Panc1 (cell line): ENCODE measurements around the gene ANKRD34A. TPM values are rescaled to one million over a fixed set of nuclear protein-coding genes. Genes with fewer than 3 reads are reported as not detected.

Experiments
- ATAC-seq: fragments of 200-7000 bp; cut with Tn5 transposase; 2 replicates; pipeline ENCODE4 v1.9.1; 2020; ENCODE audit warnings: mild to moderate bottlenecking, moderate library complexity
- BruUV-seq: library from RNA; stranded (reverse); fragments of 400-500 nt; replicated peaks from 2 replicates; lab custom pipeline; 2021; lab: Mats Ljungman, UMichigan
- CTCF ChIA-PET: fragments of 300-600 bp; sonication (Branson Sonifier 250); formaldehyde crosslinking; loops from one replicate; lab custom pipeline; 2022; ENCODE audit warnings: antibody characterized with exemption; lab: Charles Lee
- POLR2A ChIA-PET: fragments of 300-600 bp; sonication (Branson Sonifier 250); formaldehyde crosslinking; loops from one replicate; lab custom pipeline; 2022; ENCODE audit warnings: antibody characterized with exemption; lab: Charles Lee
- DNase-seq: peaks from one replicate; pipeline ENCODE4 v3.0.0-alpha.2; 2010; ENCODE audit warnings: low read depth, low spot score
- H3K27ac ChIP-seq: 2 replicates; pipeline ENCODE4 v1.5.1; 2011; ENCODE audit warnings: mild to moderate bottlenecking, low read length, inconsistent platforms
- H3K27me3 ChIP-seq: fragments of 200-500 bp; sonication (Bioruptor generic); 2 replicates; pipeline ENCODE4 v1.6.0; 2014; ENCODE audit warnings: low read length, inconsistent platforms; ENCODE audit not compliant: control insufficient read depth, insufficient read depth
- H3K36me3 ChIP-seq: fragments of 200-500 bp; sonication (Bioruptor generic); 2 replicates; pipeline ENCODE4 v1.5.1; 2014; ENCODE audit warnings: inconsistent platforms, mild to moderate bottlenecking, low read length, moderate library complexity; ENCODE audit not compliant: control insufficient read depth, insufficient read depth
- H3K4me1 ChIP-seq: 2 replicates; pipeline ENCODE4 v1.5.1; 2011; ENCODE audit warnings: inconsistent platforms, mild to moderate bottlenecking, low read length, moderate library complexity; ENCODE audit not compliant: control insufficient read depth, insufficient read depth
- H3K4me3 ChIP-seq, 2 experiments: 2 replicates each; pipeline ENCODE4 v1.5.1; 2011 to 2012; ENCODE audit warnings: low read depth in 2 of 2, low read length in 2 of 2, mild to moderate bottlenecking in 2 of 2, inconsistent platforms in 1 of 2, moderate library complexity in 1 of 2
- H3K9me3 ChIP-seq: fragments of 200-500 bp; sonication (Bioruptor generic); 2 replicates; pipeline ENCODE4 v1.5.1; 2014; ENCODE audit warnings: low read depth, mild to moderate bottlenecking, inconsistent platforms, low read length, moderate library complexity; ENCODE audit not compliant: control insufficient read depth, insufficient read depth
- CTCF ChIP-seq: fragments of 450-650 bp; IDR thresholded peaks from 2 replicates; pipeline ENCODE4 v1.5.1; 2017; ENCODE audit warnings: mild to moderate bottlenecking
- POLR2AphosphoS5 ChIP-seq: IDR thresholded peaks from 2 replicates; pipeline ENCODE4 v1.6.1; 2012; ENCODE audit warnings: mild to moderate bottlenecking, low read depth, low read length, moderate library complexity
- REST ChIP-seq, 2 experiments: IDR thresholded peaks; 2 replicates each; pipeline ENCODE4 v1.6.1; 2011 to 2012; ENCODE audit warnings: low read depth in 2 of 2, control low read depth in 1 of 2, low read length in 1 of 2, mild to moderate bottlenecking in 1 of 2, moderate library complexity in 1 of 2; ENCODE audit not compliant: insufficient read depth in 1 of 2
- SIN3A ChIP-seq: IDR thresholded peaks from 2 replicates; pipeline ENCODE4 v1.6.1; 2012; ENCODE audit warnings: low read depth, mild to moderate bottlenecking, low read length, moderate library complexity, borderline replicate concordance; ENCODE audit not compliant: insufficient read depth
- TCF7L2 ChIP-seq: IDR thresholded peaks from 2 replicates; pipeline ENCODE4 v1.6.1; 2011; ENCODE audit warnings: mild to moderate bottlenecking, low read depth, low read length, inconsistent platforms
- in situ Hi-C: cut with HindIII; loops from 2 replicates; pipeline ENCODE4 v1.10.0; 2016; ENCODE audit warnings: low sequenced_read_pairs, low pct_unique_long_range_greater_than_20kb
- intact Hi-C: fragments of 100-400 bp; cut with micrococcal nuclease; formaldehyde crosslinking; loops from one replicate; pipeline ENCODE4 v1.10.0; 2022; ENCODE audit not compliant: unreplicated experiment
- total RNA-seq: library from RNA; stranded (reverse); gene quantifications from one replicate; pipeline ENCODE4 v1.2.1, GENCODE V29; 2021; ENCODE audit not compliant: unreplicated experiment

The ANKRD34A gene
- total RNA-seq, 1 experiment from 2014 or later = 1.4 TPM

- H3K27ac ChIP-seq = peak overlapping the region; percentile 83
These were observed 2.8 kb downstream of the ANKRD34A start for GRCh38 chr1:145961425-145962156.

GRCh38 chr1:145961109-145961424 lies 3.3 kb downstream of the ANKRD34A start:
- peaks cover 40% of the 10 kb centered on the region for H3K4me1 ChIP-seq
- BruUV-seq = no TSS peak
- H3K4me3 ChIP-seq = peak overlapping the region; percentile 76 to 92
- in situ Hi-C loops = no loop called here
- intact Hi-C loops = loop anchor here (5.0 kb wide), 1 partner anchor 69 kb away; no protein-coding TSS in a partner anchor
- H3K9me3 ChIP-seq = no peaks in the 10 kb centered on the region
- no peak for ATAC-seq
- no peaks in the 10 kb centered on the region for H3K36me3 ChIP-seq
- ChIA-PET CTCF (no interaction called here), POLR2A (no interaction called here)
- TF ChIP-seq POLR2AphosphoS5 (no peak), REST (IDR thresholded peaks at IDR 0.05; ENCODE audit: insufficient read depth in 1 of 2, low read depth in 2 of 2, low read length in 1 of 2) (no peak), SIN3A (no peak), CTCF (no peak), TCF7L2 (no peak)
- no peaks in the 10 kb centered on the region for H3K27me3 ChIP-seq
- DNase-seq = no peak
- peak overlapping the region; percentile 83 for H3K27ac ChIP-seq

More at GRCh38 chr1:145961425-145962156, 2.8 kb downstream of the ANKRD34A start:
- peak overlapping the region; percentile 76 to 92 for H3K4me3 ChIP-seq
- no peaks in the 10 kb centered on the region for H3K36me3 ChIP-seq
- H3K9me3 ChIP-seq = no peaks in the 10 kb centered on the region
- no peak for ATAC-seq
- no peak for DNase-seq
- in situ Hi-C loops = no loop called here
- no peaks in the 10 kb centered on the region for H3K27me3 ChIP-seq
- H3K4me1 ChIP-seq = peaks cover 35% of the 10 kb centered on the region
- TF ChIP-seq REST (IDR thresholded peaks at IDR 0.05; ENCODE audit: insufficient read depth in 1 of 2, low read depth in 2 of 2, low read length in 1 of 2) = no peak
- TF ChIP-seq SIN3A = 0 out of 2 replicates have a peak, but pooled peaks have one; percentile 24
- BruUV-seq = no TSS peak
- CTCF ChIA-PET = no interaction called here
- intact Hi-C loops = loop anchor here (5.0 kb wide), 1 partner anchor 69 kb away; no protein-coding TSS in a partner anchor
- POLR2A ChIA-PET = interaction anchor here (1.2 kb wide), 1 partner anchor 34 kb away, joined by 8 read pairs; the partner anchor contains the start of gene RBM8A
